SH-SY5Y (cell line): ENCODE data around the gene ATP8A1.

ENCODE experiments used
- GATA2 ChIP-seq: IDR thresholded peaks from 2 replicates; pipeline ENCODE4 v1.6.1; 2011; ENCODE audit warnings: mild to moderate bottlenecking, low read depth, low read length
- GATA3 ChIP-seq: IDR thresholded peaks from 2 replicates; pipeline ENCODE4 v1.6.1; 2011; ENCODE audit warnings: low read depth, mild to moderate bottlenecking, low read length, moderate library complexity

- TF ChIP-seq GATA2 (no peak), GATA3 (no peak)
Measured at GRCh38 chr4:42543126-42543525, 113.8 kb downstream of the ATP8A1 start.
